Activated T-cell treated with anti-CD3 and anti-CD28 coated beads for 1 hour (primary cell): Measurements from ENCODE around the gene KLHL40.

Source experiments
- DNase-seq: peaks from one replicate; pipeline ENCODE4 v3.0.0-alpha.2; 2020; ENCODE audit warnings: low read depth

KLHL40 gene

DNA sequence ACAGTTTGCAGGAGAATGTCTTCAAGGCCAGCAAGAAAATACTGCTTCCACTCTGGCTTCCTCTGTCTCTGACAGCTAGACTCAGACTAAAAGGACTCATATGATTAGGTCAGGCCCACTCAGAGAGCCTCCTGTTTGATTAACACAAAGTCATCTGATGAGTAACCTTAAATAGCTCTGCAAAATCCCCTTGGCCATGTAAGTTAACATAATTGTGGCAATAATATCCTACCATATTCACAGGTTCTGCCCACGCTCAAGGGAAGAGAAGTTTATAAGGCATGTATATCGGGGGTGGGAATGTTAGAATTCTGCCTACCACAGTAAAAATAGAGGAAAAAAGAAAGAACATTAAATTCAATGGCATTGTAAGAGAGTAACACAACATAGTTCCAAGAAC lies 37.9 kb downstream of the KLHL40 start:
- DNase-seq: no peak

DNA sequence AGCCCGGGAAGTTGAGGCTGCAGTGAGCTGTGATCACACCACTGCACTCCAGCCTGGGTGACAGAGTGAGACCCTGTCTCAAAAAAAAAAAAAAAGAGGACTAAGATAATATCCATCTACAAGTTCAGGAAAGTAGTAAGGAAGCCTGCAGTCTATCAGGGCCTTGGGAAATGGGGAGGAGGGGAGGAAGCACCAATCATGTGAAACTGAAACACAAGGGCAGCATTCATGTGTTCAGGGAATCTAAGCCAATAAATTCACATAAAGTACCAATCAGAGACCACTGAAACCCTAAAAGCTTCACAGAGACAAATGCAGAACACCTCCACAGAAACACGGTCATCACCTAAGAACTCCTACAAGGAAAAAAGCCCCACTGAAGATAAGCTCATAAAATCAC lies 40.1 kb downstream of the KLHL40 start:
- DNase-seq: no peak

DNA sequence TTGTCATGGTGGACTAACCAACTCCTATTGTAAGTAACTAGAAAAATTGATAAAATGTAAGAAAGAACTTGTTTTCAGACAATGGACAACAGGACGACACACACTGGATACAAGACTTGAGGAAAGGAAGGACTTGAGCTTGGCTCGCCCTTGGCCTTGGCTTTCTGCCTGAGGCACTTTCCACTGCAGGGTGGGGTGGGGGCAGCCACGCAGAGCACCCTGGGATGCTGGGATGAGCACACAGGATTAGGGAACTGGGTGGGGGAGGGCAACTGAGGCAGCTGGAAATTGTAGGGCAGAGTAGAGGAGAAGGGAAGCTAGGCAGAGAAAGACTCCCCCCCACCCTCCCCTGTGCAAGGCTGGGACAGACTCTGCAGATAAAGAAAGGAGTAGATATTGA lies 42.7 kb downstream of the KLHL40 start:
- no peak for DNase-seq

DNA sequence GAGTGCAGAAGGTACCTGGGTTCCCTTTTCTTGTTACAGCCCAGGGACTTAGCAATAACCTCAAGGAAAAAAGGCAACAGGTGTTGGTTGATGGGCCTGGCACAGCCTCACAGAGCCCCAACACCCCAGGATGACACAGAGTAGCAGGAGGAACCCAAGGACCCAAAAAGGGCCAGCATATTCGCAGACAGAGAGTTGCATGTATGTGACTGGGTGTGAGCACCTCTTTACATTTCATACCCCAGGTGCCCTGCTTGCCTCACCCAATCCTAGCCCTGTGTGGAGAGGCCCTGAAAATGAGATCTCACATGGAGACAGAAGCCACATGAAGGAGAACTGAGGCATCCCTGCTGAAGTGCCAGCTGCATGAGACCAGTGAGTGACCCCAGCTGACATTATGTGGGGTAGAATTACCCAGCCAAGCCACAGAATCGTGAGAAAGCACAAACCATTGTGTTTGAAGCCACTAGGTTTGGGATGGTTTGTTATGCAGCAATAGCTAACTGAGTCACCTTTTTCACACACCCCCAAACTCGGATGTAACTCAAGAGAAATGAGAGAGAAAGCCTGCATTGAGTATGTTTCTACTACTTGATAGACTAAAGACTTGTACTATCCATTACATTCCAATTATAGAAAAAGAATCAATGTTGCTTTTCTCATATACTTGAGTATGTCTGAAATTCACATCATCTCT lies 43.5 kb downstream of the KLHL40 start:
- DNase-seq: no peak

DNA sequence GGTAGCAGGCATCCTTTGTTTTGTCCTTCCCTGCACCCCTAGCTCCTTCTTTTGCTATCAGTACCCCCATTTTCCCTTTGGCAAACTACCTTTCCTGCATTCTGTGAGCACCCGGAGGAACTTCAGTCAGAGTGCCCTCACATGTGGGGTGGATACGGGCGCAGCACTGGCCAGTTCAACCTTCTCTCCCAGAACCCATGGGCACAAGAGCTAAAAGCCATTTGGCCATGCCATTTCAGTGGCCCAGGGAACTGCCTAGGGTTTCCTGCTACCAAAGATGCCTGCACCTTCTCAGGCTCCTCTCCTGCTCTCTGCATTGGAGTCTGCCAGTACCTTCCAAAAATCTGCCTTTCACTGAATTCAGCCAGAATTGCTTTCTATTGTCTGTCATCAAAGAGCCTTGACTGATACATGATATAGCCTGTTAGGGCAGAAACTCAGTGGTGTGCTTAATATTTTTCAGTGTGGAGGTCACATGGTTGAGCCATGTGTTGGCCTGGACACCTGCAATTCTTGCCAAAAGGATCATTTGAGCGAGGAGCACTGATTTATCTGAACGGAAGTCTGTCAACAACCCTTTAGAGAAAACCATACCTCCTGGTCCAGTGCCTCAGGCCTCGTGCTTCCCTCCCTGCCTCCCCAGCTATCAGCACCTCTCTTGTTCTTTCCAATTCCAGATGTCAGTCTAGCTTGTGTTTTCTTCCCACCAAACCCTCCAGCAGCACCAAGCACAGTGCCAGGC lies 44.2 kb downstream of the KLHL40 start:
- no peak for DNase-seq

DNA sequence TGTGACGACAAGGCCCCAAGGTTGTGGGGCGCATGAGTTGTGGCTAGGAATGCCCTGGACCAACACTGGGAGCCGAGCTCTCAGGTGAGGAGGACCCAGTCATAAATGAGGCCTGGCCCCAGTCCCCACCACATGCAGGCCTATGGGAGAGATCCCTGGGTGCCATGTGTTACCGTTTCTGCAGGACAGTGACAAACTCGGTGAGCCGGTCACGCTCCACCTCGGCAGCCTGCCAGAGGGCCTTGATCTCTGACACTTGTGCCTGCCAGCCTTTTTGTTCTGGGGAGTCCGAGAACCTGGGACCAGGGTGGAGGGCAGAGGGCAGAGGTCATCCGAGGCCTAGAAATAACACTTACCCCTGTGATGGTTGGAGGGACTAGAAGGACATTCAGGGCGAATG lies 45.0 kb downstream of the KLHL40 start:
- no peak for DNase-seq

DNA sequence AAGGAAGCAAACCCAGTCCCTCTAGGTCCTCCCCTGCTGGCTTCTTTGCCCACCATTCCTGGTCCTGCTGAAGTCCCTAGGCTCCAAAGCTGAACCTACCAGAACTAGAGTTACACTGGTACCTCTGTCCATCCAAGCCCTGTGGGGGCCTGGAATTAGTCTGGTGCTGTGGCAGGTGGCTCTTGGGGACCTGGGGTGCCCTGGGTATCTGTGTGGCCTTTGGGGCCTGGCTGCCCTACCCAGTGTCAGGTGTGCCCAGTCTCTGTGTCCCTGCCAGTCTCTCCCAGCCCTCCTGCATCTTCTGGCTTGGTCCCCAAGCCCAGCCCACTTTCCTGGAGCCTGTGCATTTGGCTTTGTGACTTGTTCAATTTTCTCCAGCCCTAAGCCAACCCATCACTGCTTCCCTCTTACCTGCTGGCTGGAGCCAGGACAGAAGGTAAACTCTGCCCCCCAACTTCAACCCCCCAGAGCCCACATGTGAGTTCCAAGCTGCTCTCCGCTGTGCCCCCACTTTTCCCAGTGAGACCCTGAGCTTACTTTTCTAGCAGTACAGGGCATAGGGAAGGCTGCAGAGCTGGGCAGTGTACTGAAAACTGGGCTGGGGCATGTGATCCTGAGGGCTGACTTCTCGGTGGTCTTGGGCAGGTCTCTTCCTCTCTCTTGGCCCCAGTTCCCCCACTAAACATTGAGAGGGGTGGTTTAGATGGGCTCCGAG lies 45.5 kb downstream of the KLHL40 start:
- no peak for DNase-seq

DNA sequence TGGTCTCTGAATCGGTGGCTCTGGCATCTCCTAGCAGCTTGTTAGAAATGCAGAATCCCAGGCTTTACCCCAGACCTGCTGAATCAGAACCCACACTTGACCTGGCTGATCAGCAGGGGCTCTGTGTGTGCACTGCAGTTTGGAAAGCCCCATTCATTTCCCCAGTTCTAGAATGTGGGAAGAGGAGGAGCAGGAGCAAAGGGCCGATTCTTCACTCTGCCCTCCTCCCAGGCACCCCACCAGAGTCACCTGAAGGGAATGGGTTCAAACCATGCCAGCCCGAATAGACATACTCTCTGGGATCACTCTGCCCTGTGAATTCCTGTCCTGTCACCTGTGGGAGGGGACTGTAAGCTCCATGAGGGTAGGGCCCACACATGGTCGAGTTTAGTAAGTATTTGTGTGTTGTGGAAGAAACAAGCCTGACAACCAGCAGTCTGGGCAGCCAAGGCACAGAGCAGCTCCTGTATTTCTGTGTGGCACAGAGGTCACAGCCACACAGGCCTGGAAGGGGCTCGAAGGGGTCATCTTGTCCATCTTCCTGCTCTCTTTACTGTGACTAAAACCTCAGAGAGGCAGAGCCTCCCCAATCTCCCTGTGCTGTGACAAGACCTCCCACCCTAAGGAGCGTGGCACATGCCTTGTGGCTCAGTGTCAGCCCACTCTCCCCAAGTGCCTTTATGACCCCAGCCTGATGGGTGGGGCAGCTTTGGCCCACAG lies 46.3 kb downstream of the KLHL40 start:
- DNase-seq: no peak

DNA sequence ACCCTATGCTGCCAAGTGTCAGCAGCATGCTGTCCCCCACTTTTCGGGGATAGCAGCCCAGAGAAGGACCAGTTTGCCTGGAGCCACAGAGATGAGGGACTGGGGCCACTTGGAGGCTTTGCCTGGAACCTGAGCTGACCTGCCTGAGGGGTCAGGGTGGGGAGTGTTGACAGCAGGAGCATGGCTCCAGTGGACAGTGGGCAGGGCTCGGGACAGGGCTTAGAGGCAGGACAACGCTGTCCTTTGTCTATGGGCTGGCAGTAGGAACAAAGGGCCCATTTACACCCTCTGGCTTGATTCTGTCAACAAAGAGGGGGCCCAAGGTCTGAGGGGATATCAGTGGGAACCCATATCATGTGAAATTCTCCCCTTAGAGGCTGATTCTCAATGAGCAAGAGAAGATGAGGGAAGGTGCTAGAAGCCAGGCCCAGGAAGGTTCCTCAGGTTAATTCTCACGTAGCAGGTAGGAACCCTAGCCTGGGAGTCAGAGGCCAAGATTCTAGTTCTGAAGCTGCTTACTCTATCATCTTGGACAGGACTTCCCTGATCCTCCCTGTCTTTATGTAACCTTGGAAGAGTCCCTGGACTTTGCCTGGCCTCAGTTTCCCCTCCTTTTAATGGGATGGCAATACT lies 47.0 kb downstream of the KLHL40 start:
- no peak for DNase-seq

DNA sequence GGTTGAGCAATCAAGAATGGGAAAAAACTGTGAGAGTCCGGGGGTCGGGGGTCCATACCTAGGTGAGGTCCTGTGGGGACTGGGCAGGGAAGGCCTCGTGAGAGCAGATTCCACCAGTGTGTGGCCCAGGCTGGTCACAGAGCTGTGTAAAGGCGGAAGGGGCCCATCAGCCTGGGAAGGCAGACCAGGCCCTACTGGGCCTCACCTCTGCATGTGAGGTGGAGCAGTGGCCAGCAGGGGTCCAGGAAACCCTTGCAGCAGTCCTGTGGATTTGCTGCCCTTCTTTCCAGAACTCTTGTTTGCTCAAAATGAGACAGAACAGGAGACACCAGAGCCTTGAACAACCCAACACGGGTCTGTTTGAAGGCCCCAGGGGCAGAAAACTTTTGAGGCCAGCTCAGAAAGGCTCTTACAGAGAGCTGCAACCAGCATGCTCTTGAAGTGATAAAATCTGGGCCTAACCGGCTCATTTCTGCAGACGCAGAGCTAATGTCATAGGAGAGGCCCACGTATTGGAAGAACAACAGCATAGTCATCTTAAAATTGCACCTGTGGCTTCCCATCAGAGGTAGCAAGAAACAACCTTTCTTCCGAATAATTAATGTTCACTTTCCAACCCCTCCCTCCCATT lies 47.6 kb downstream of the KLHL40 start:
- no peak for DNase-seq

DNA sequence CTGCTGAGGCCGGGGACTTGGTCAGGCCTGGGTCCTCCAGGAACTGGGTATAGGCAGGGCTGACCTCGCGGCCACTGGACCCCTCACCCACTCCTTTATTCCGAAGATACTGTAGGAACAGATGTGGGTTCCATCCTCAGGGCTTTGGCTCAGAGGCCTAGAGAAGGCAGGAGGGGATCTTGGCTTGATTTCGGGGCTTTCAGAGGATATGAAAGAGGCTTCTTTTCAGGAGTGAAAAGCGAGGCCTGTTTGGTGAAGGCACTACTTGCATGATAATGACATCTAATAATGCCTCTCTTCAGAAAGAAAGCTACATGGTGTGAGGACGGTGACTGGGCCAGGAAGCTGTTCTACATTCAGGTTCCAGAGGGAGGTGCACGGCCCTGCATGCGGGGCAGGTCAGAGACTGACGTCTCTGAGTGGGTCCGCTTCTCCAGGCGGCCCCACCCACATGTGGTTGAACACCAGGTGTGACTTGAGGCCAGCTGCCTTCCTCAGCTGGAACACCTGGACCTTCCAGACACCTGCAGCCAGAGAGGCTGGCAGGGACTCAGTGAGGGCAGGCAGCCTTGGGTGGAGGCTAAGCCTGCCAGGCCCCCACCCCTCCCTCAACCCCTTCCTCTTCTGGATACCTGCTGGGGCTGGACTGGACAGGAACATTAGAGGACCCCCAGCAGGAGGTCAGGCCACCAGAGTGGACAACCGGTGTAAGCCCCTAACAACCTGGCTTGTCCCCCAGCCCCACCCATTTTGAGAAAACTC lies 48.3 kb downstream of the KLHL40 start:
- no peak for DNase-seq

DNA sequence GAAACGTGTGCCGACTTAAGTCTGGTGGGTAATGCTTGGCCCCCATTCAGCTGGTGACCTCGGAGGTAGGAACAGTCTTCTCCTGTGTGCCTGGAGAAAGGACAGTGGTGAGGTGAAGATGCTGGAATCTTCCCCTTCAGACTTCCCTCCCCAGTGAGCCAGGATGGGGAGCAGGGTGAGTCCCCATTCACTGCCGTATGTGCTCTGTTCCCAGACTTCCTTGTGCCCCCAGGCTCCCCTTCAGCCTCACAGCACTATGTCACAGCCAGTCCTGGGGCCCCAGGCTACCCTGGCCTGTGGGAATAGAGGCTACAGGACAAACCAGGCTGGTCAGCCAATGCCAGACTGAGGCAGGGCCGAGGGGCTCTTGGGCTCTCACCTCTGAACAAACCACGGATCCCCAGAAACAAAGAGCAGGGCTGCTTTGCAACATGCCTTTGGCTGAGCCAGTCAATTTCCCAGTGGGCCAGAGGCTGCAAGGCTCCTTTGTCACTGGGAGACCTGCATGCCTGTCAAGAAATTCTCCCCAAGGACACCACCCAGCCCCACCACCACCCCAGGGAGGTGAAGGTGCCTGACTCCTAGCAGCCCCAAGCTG lies 49.0 kb downstream of the KLHL40 start:
- DNase-seq: no peak

DNA sequence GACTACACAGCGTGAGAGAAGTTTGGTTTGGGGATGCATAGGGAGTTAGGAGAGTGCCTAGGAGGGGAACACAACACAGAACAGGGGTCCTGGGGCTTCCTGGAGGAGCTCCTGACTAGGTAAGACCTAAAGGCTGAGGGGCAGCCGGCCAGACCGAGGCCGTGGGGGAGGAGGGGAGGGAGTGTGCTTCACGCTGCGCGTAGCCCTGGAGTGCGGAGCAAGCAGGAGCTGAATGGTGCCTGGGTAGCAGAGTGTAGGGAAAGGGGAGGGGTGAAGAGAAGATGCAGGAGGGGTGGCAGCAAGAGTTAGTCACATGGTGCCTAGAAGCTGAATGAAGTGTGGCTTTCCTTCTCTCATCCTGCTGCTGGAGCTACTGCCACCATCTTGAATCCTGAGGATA lies 49.7 kb downstream of the KLHL40 start:
- DNase-seq: no peak

DNA sequence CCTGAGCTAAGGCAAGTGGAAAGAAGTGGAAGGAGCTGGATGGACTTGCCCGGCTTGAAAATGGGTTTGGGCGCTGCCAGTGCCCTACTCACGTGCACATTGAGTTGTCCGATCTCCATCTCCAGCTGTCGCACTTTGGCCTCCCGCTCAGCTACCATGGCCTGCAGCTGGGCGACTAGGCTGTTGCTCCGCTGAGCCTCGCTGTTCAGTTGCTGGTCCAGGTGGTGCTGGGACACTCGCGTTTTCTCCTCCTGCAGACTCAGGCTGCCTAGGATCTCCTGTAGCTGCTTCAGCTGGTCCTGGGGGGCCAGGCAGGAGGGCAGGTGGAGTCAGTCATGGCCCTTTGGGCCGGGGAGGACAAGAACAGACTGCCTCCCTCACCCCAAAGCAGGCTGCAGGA lies 50.3 kb downstream of the KLHL40 start:
- no peak for DNase-seq

DNA sequence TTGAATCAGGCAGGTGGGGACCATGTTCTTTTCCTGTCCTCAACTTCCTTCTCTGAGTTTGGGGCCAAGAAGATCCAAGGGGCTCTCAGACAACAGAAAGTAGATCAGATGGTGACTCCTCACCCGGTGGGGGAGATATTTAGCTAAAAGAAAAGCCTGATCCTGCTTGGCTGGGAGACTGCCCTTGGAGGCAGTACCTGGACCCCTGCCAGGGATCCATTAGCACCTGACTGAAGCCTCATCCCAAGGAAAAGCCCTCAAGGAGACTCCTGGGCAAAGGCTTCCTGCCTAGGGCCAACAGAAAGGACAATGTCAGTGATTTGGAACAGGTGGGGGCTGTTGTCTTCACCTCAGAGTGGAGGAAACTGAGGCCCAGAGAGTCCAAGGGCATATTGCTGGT lies 50.7 kb downstream of the KLHL40 start:
- no peak for DNase-seq

DNA sequence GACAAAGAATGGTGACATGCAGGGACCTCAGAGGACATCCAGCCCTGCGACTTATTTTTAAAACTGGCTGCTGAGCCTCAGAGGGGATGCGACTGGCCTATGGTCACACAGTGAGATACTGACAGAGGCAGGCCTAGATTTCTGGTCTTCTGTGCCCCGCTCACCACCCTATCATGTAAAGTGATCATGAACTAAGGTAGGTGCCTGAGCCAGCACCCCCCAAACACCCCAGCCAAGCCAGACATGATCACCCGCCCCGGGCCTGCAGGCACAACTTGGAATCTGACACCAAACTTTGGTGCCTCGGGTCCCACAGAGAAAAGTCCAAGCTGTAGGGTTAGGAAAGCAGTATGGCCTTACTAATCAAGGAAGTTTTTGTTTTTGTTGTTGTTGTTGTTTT lies 51.2 kb downstream of the KLHL40 start:
- DNase-seq: no peak

DNA sequence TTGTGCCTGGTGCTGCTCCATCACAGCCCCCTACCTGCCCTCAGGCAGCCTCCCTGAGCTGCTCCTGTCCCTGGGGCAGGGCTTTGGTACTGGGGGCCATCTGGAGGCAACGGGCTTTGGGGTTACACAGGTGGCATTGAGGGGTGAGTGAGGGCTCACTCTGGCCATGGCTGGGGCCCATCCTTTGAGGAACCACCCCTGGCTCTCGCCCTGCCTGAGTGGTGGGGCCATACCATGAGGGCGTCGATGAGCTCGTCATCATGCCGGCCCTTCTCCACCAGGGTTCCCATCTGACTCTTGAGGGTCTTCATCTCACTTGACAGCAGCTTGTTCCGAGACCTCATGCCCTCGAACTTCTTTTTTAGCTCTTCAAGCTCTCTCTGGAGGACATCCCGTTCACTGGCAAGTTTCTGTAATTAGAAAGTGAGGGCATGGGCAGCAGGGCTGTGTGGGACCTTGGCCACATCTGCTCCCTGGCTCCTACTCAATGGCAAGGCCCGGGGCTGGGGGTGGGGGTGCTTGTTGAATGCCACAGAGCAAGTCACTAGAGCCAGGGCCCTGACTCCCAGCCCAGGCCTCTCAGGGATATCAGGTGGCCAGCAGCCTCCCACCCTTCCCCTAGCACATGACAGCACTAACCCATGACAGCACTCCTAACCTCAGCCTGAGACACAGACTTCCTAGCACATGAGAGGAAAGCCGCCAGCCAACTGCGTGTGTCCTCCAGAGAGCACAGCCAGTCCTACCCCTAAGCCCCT lies 54.2 kb downstream of the KLHL40 start:
- no peak for DNase-seq

DNA sequence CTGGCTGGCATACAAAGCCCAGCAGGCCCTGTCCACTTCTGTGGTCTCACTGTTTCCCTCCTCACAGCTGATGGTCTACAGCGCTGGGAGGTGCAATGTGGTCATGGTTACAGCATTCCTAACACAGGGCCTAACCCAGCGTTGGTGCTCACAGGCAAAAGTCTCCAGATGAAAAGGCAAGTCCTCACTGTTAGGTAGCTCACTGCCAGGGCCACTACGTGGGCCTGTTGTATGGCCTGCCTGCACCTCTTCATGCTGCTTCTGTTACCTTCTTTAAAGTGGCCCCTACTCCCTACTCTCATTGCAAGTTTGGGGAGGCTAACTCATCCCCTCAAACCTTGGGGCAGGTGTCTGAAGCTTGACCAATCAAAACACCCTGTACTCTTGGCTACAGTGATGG lies 56.5 kb downstream of the KLHL40 start:
- DNase-seq: no peak
